ENCODE results near the gene COA1.

- TF ChIP-seq CTCF (IDR thresholded peaks at IDR 0.05) (no peak), EZH2phosphoT487 (IDR thresholded peaks at IDR 0.05) (no peak), EZH2 (IDR thresholded peaks at IDR 0.05) (no peak)
Measured at GRCh38 chr7:43618073-43618472, 111.2 kb downstream of the COA1 start.
